Karpas-422 (cell line): ENCODE results near the gene ACSF3. TPM values are rescaled to one million over a fixed set of nuclear protein-coding genes. Genes with fewer than 3 reads are reported as not detected.
"Not testable (repeated sequence)": the region's sequence is repeated elsewhere in the genome, so short reads cannot be mapped to it uniquely, and the experiment has no call there.

ENCODE experiments used
- DNase-seq: peaks from one replicate; pipeline ENCODE4 v3.0.0-alpha.2; 2015
- H2AFZ ChIP-seq: fragments of 200-600 bp; sonication (generic); 2 replicates; pipeline ENCODE4 v1.6.1; 2014; ENCODE audit warnings: antibody characterized with exemption, low read length, mixed read lengths
- H3K27ac ChIP-seq: fragments of 200-600 bp; sonication (generic); 2 replicates; pipeline ENCODE4 v1.5.1; 2014; ENCODE audit warnings: mild to moderate bottlenecking, low read length, moderate library complexity
- H3K27me3 ChIP-seq: fragments of 200-600 bp; sonication (generic); 2 replicates; pipeline ENCODE4 v1.6.1; 2014; ENCODE audit warnings: low read length, mixed read lengths
- H3K36me3 ChIP-seq: fragments of 200-600 bp; sonication (generic); 2 replicates; pipeline ENCODE4 v1.6.1; 2014; ENCODE audit warnings: low read length, mixed read lengths; ENCODE audit not compliant: insufficient read depth
- H3K4me1 ChIP-seq: fragments of 200-600 bp; sonication (generic); 2 replicates; pipeline ENCODE4 v1.6.1; 2014; ENCODE audit warnings: mild to moderate bottlenecking, low read length, mixed read lengths
- H3K4me2 ChIP-seq: fragments of 200-600 bp; sonication (generic); 2 replicates; pipeline ENCODE4 v1.6.1; 2014; ENCODE audit warnings: low read length, low read depth, mild to moderate bottlenecking; ENCODE audit not compliant: poor library complexity, severe bottlenecking
- H3K4me3 ChIP-seq: fragments of 200-600 bp; sonication (generic); 2 replicates; pipeline ENCODE4 v1.5.1; 2014; ENCODE audit warnings: mild to moderate bottlenecking, antibody characterized with exemption, low read length, mixed read lengths
- H3K79me2 ChIP-seq: fragments of 200-600 bp; sonication (generic); 2 replicates; pipeline ENCODE4 v1.6.1; 2014; ENCODE audit warnings: mild to moderate bottlenecking, low read length, mixed read lengths
- H3K9ac ChIP-seq: fragments of 200-600 bp; sonication (generic); 2 replicates; pipeline ENCODE4 v1.6.0; 2014; ENCODE audit warnings: low read length
- H3K9me2 ChIP-seq: fragments of 200-600 bp; sonication (generic), shearing (Covaris generic); replicated peaks from 2 replicates; pipeline ENCODE4 v1.6.0; 2014; ENCODE audit warnings: mild to moderate bottlenecking, low read length, moderate library complexity; ENCODE audit not compliant: insufficient read depth
- H3K9me3 ChIP-seq: fragments of 300-700, 200-600 bp; sonication (generic); 2 replicates; pipeline ENCODE4 v1.6.1; 2014; ENCODE audit warnings: low read length, mixed read lengths
- H4K20me1 ChIP-seq: fragments of 200-600 bp; sonication (generic); 2 replicates; pipeline ENCODE4 v1.6.1; 2014; ENCODE audit warnings: mild to moderate bottlenecking, antibody characterized with exemption, low read length, low read depth; ENCODE audit not compliant: insufficient read depth
- total RNA-seq: library from RNA; depleted of rRNA; stranded (reverse); fragments of >200 nt; shearing (Covaris generic); gene quantifications from 2 replicates; pipeline ENCODE4 v1.2.3, GENCODE V29; 2014; ENCODE audit warnings: low replicate concordance

ACSF3 gene
- total RNA-seq, 1 experiment from 2014 or later = 30.4 TPM

GRCh38 chr16:89179148-89179484, 85.5 kb downstream of the ACSF3 start:
- H3K27ac ChIP-seq = no peak overlapping the region
- H3K36me3 ChIP-seq = no peaks in the 10 kb centered on the region
- no peak for DNase-seq
- H3K4me3 ChIP-seq = no peak overlapping the region
- no peak overlapping the region for H3K9ac ChIP-seq
- no peaks in the 10 kb centered on the region for H3K9me3 ChIP-seq
- H3K9me2 ChIP-seq = no peaks in the 10 kb centered on the region
- H3K4me2 ChIP-seq = no peak overlapping the region
- no peaks in the 10 kb centered on the region for H3K27me3 ChIP-seq
- H4K20me1 ChIP-seq = no peaks in the 10 kb centered on the region
- H3K4me1 ChIP-seq = peaks cover 6% of the 10 kb centered on the region
- H3K79me2 ChIP-seq = no peaks in the 10 kb centered on the region
- no peak overlapping the region for H2AFZ ChIP-seq

GRCh38 chr16:89179656-89180315, 86.1 kb downstream of the ACSF3 start:
- no peak overlapping the region for H3K4me2 ChIP-seq
- H3K9me3 ChIP-seq = no peaks in the 10 kb centered on the region
- no peaks in the 10 kb centered on the region for H3K36me3 ChIP-seq
- no peak overlapping the region for H2AFZ ChIP-seq
- H3K4me3 ChIP-seq = no peak overlapping the region
- H3K79me2 ChIP-seq = no peaks in the 10 kb centered on the region
- no peaks in the 10 kb centered on the region for H3K9me2 ChIP-seq
- no peak for DNase-seq
- H3K27ac ChIP-seq = no peak overlapping the region
- no peaks in the 10 kb centered on the region for H3K4me1 ChIP-seq
- H4K20me1 ChIP-seq = no peaks in the 10 kb centered on the region
- no peak overlapping the region for H3K9ac ChIP-seq
- no peaks in the 10 kb centered on the region for H3K27me3 ChIP-seq

GRCh38 chr16:89183463-89183862, 89.8 kb downstream of the ACSF3 start:
- no peak overlapping the region for H3K4me3 ChIP-seq
- H3K79me2 ChIP-seq = no peaks in the 10 kb centered on the region
- H3K27ac ChIP-seq = no peak overlapping the region
- H3K4me2 ChIP-seq = no peak overlapping the region
- H4K20me1 ChIP-seq = no peaks in the 10 kb centered on the region
- H3K4me1 ChIP-seq = no peaks in the 10 kb centered on the region
- no peak overlapping the region for H3K9ac ChIP-seq
- no peaks in the 10 kb centered on the region for H3K9me3 ChIP-seq
- no peaks in the 10 kb centered on the region for H3K27me3 ChIP-seq
- H3K9me2 ChIP-seq = no peaks in the 10 kb centered on the region
- no peak overlapping the region for H2AFZ ChIP-seq
- DNase-seq = no peak
- no peaks in the 10 kb centered on the region for H3K36me3 ChIP-seq

GRCh38 chr16:89183975-89184676, 90.5 kb downstream of the ACSF3 start:
- Histone ChIP-seq H3K4me1 (no peaks in the 10 kb centered on the region), H3K4me3 (no peak overlapping the region), H3K9me3 (no peaks in the 10 kb centered on the region), H3K9ac (no peak overlapping the region), H4K20me1 (no peaks in the 10 kb centered on the region), H2AFZ (no peak overlapping the region), H3K79me2 (no peaks in the 10 kb centered on the region), H3K27me3 (no peaks in the 10 kb centered on the region), H3K4me2 (no peak overlapping the region), H3K27ac (no peak overlapping the region), H3K36me3 (no peaks in the 10 kb centered on the region), H3K9me2 (no peaks in the 10 kb centered on the region)
- no peak for DNase-seq

GRCh38 chr16:89184677-89184932, 91.0 kb downstream of the ACSF3 start:
- H3K9ac ChIP-seq = no peak overlapping the region
- H2AFZ ChIP-seq = no peak overlapping the region
- no peak overlapping the region for H3K4me3 ChIP-seq
- no peaks in the 10 kb centered on the region for H3K27me3 ChIP-seq
- DNase-seq = no peak
- no peak overlapping the region for H3K4me2 ChIP-seq
- H3K27ac ChIP-seq = no peak overlapping the region
- no peaks in the 10 kb centered on the region for H3K79me2 ChIP-seq
- H3K9me3 ChIP-seq = no peaks in the 10 kb centered on the region
- no peaks in the 10 kb centered on the region for H3K4me1 ChIP-seq
- no peaks in the 10 kb centered on the region for H3K9me2 ChIP-seq
- no peaks in the 10 kb centered on the region for H4K20me1 ChIP-seq
- H3K36me3 ChIP-seq = no peaks in the 10 kb centered on the region

- DNase-seq = no peak
These were observed 91.5 kb downstream of the ACSF3 start for GRCh38 chr16:89184933-89185794.

GRCh38 chr16:89185887-89186592, 92.4 kb downstream of the ACSF3 start:
- not testable (repeated sequence) for H3K4me1 ChIP-seq, DNase-seq, H3K4me3 ChIP-seq, H3K27ac ChIP-seq, H3K9ac ChIP-seq, H3K9me3 ChIP-seq, H3K36me3 ChIP-seq, H3K79me2 ChIP-seq, H3K4me2 ChIP-seq, H3K9me2 ChIP-seq, H2AFZ ChIP-seq, H3K27me3 ChIP-seq, H4K20me1 ChIP-seq

More at GRCh38 chr16:89184933-89185794, 91.5 kb downstream of the ACSF3 start:
- H4K20me1 ChIP-seq = no peaks in the 10 kb centered on the region
- H3K36me3 ChIP-seq = no peaks in the 10 kb centered on the region
- no peaks in the 10 kb centered on the region for H3K9me3 ChIP-seq
- no peak overlapping the region for H3K4me2 ChIP-seq
- no peak overlapping the region for H3K9ac ChIP-seq
- no peak overlapping the region for H3K27ac ChIP-seq
- H3K79me2 ChIP-seq = no peaks in the 10 kb centered on the region
- H2AFZ ChIP-seq = no peak overlapping the region
- H3K27me3 ChIP-seq = no peaks in the 10 kb centered on the region
- H3K4me3 ChIP-seq = no peak overlapping the region
- no peaks in the 10 kb centered on the region for H3K9me2 ChIP-seq
- H3K4me1 ChIP-seq = no peaks in the 10 kb centered on the region

- H3K79me2 ChIP-seq, H2AFZ ChIP-seq, H3K4me3 ChIP-seq, H3K27me3 ChIP-seq, H3K4me1 ChIP-seq, DNase-seq, H3K9ac ChIP-seq, H3K36me3 ChIP-seq, H3K9me3 ChIP-seq, H3K9me2 ChIP-seq, H3K4me2 ChIP-seq, H3K27ac ChIP-seq, H4K20me1 ChIP-seq: not testable (repeated sequence)
These were observed 93.0 kb downstream of the ACSF3 start for GRCh38 chr16:89186593-89187031.
